ENCODE data around the gene UBN1.

UBN1 gene

GRCh38 chr16:4814542-4815173, 32.6 kb upstream of the UBN1 start:
- no peak for DNase-seq

- no peak for DNase-seq
Observed at GRCh38 chr16:4820652-4821051, 26.6 kb upstream of the UBN1 start.

GRCh38 chr16:4825196-4825595, 22.1 kb upstream of the UBN1 start:
- no peak for DNase-seq

GRCh38 chr16:4826526-4826925, 20.8 kb upstream of the UBN1 start:
- DNase-seq: no peak

GRCh38 chr16:4826980-4827379, 20.3 kb upstream of the UBN1 start:
- DNase-seq: no peak

GRCh38 chr16:4828567-4829321, 18.5 kb upstream of the UBN1 start:
- DNase-seq: no peak

- no peak for DNase-seq
Observed at GRCh38 chr16:4830408-4830807, 16.9 kb upstream of the UBN1 start.

- DNase-seq: no peak
Observed at GRCh38 chr16:4831616-4832015, 15.7 kb upstream of the UBN1 start.

GRCh38 chr16:4832698-4833343, 14.5 kb upstream of the UBN1 start:
- no peak for DNase-seq

GRCh38 chr16:4833584-4833983, 13.7 kb upstream of the UBN1 start:
- no peak for DNase-seq

- no peak for DNase-seq
Observed at GRCh38 chr16:4836727-4837126, 10.6 kb upstream of the UBN1 start.

- DNase-seq: no peak
Observed at GRCh38 chr16:4837733-4838501, 9.4 kb upstream of the UBN1 start.

GRCh38 chr16:4839942-4840341, 7.3 kb upstream of the UBN1 start:
- no peak for DNase-seq

- no peak for DNase-seq
Observed at GRCh38 chr16:4840984-4841383, 6.3 kb upstream of the UBN1 start.

- no peak for DNase-seq
Observed at GRCh38 chr16:4846503-4846900, 779 bp upstream of the UBN1 start.

GRCh38 chr16:4847774-4848587, 700 bp downstream of the UBN1 start:
- DNase-seq: no peak

GRCh38 chr16:4850211-4850610, 2.9 kb downstream of the UBN1 start:
- no peak for DNase-seq

- DNase-seq: no peak
Observed at GRCh38 chr16:4852221-4852872, 5.1 kb downstream of the UBN1 start.

- DNase-seq: no peak
Observed at GRCh38 chr16:4855371-4855770, 8.1 kb downstream of the UBN1 start.

- no peak for DNase-seq
Observed at GRCh38 chr16:4855804-4856203, 8.5 kb downstream of the UBN1 start.

GRCh38 chr16:4859190-4859899, 12.1 kb downstream of the UBN1 start:
- no peak for DNase-seq

- DNase-seq: no peak
Observed at GRCh38 chr16:4859900-4860255, 12.6 kb downstream of the UBN1 start.

All from NCI-H187 treated with DMSO at 0.1 percent for 48 hours (cell line).